ENCODE results near the gene FLOT1. TPM values are rescaled to one million over a fixed set of nuclear protein-coding genes. Genes with fewer than 3 reads are reported as not detected.
A peak's percentile ranks its signal among the peaks of the same experiment; 100 is the strongest.

The FLOT1 gene
- total RNA-seq, 2 experiments from 2014 or later: 31.6 TPM

DNA sequence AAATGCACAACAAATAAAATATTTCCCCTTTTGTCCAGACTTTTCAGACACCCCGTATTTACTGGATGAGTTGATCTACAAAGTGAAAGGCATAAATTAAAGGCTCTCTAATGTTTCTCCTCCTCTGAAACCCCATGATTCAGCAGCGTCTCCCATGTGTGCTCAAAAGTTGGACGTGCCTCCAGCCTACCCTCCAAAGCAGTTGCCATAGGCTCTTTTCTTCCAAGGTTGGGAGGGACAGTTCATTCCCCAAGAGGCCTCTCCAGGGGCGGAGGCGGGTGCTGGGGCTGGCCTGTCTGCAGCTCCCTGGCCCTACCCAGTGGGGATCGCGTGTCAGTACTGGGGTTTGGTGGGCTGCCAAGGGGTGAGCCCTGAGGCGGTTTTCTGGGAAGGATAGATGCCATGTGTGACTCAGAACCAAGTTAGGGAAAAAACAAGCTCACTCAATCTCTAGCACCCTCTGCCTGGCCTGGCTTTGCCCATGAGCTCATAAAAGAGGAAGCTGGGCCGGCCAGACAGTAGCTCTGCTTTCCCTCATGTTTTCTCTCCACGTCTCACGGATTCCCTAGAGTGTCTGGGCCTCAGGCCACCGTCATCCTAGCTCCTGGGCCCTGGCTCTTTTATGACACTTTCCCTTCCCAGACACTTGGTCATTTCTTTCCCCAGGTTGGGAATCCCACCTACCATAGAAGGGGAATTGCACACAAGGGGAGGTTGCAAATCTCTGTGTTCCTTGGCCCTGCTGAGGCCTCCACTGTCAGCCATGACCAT lies 9.9 kb upstream of the FLOT1 start:
- TF ChIP-seq, protein P1, sequence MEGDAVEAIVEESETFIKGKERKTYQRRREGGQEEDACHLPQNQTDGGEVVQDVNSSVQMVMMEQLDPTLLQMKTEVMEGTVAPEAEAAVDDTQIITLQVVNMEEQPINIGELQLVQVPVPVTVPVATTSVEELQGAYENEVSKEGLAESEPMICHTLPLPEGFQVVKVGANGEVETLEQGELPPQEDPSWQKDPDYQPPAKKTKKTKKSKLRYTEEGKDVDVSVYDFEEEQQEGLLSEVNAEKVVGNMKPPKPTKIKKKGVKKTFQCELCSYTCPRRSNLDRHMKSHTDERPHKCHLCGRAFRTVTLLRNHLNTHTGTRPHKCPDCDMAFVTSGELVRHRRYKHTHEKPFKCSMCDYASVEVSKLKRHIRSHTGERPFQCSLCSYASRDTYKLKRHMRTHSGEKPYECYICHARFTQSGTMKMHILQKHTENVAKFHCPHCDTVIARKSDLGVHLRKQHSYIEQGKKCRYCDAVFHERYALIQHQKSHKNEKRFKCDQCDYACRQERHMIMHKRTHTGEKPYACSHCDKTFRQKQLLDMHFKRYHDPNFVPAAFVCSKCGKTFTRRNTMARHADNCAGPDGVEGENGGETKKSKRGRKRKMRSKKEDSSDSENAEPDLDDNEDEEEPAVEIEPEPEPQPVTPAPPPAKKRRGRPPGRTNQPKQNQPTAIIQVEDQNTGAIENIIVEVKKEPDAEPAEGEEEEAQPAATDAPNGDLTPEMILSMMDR (IDR thresholded peaks at IDR 0.05): no peak
- DNase-seq (peak in 2 of 14 experiments; percentile 61 to 73), ATAC-seq (ENCODE audit: poor library complexity) (no peak)
- H3K27me3 ChIP-seq (ENCODE audit: control insufficient read depth in 1 of 2, insufficient read depth in 2 of 2, low read length in 2 of 2): no peaks in the 10 kb centered on the region
- no peaks in the 10 kb centered on the region for H3K36me3 ChIP-seq (ENCODE audit: insufficient read depth, low read length)
- intact Hi-C loops (cut with DNase I, micrococcal nuclease): no loop called here
- no peak overlapping the region for H3K27ac ChIP-seq (ENCODE audit: low read depth in 1 of 2, low read length in 2 of 2)
- H3K9me3 Mint-ChIP-seq: no peaks in the 10 kb centered on the region
- ChIA-PET CTCF (no interaction called here), POLR2A (interaction anchor here (1.0 kb wide), 1 partner anchor 8 kb away, joined by 4 read pairs; the partner anchor contains the start of gene IER3)
- H3K4me1 ChIP-seq (ENCODE audit: insufficient read depth, low read length): no peaks in the 10 kb centered on the region
- H3K36me3 Mint-ChIP-seq (ENCODE audit: low read depth): no peaks in the 10 kb centered on the region
- no peak overlapping the region for H3K27ac Mint-ChIP-seq
- no peak overlapping the region for H3K4me3 Mint-ChIP-seq
- peaks cover 15% of the 10 kb centered on the region for H3K4me1 Mint-ChIP-seq (ENCODE audit: low read depth)
- H3K4me3 ChIP-seq (ENCODE audit: low read length): no peak overlapping the region
- H3K9me3 ChIP-seq (ENCODE audit: control insufficient read depth in 1 of 2, insufficient read depth in 1 of 2, low read length in 2 of 2): no peaks in the 10 kb centered on the region
- H3K27me3 Mint-ChIP-seq: no peaks in the 10 kb centered on the region

DNA sequence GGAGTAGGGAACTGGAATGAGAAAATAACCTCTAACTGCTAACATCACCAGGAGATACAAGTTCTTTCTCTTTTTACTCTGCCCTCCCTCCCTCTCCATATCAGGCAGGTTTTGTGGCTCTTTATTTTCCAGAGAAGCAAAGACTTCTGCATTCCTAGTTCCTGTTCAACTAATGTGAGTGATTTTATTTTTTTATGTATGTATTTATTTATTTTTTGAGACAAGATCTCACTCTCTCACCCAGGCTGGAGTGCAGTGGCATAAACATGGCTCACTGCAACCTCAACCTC lies 7.8 kb upstream of the FLOT1 start:
- Mint-ChIP-seq H3K4me1 (ENCODE audit: low read depth) (peaks cover 15% of the 10 kb centered on the region), H3K4me3 (no peak overlapping the region), H3K36me3 (ENCODE audit: low read depth) (no peaks in the 10 kb centered on the region), H3K9me3 (no peaks in the 10 kb centered on the region), H3K27me3 (no peaks in the 10 kb centered on the region), H3K27ac (no peak overlapping the region)
- Histone ChIP-seq H3K27me3 (ENCODE audit: control insufficient read depth in 1 of 2, insufficient read depth in 2 of 2, low read length in 2 of 2) (no peaks in the 10 kb centered on the region), H3K36me3 (ENCODE audit: insufficient read depth, low read length) (no peaks in the 10 kb centered on the region), H3K4me3 (ENCODE audit: low read length) (no peak overlapping the region), H3K9me3 (ENCODE audit: control insufficient read depth in 1 of 2, insufficient read depth in 1 of 2, low read length in 2 of 2) (no peaks in the 10 kb centered on the region), H3K4me1 (ENCODE audit: insufficient read depth, low read length) (no peaks in the 10 kb centered on the region), H3K27ac (ENCODE audit: low read depth in 1 of 2, low read length in 2 of 2) (no peak overlapping the region)
- POLR2A ChIA-PET: no interaction called here
- ATAC-seq (ENCODE audit: poor library complexity) (no peak), DNase-seq (no peak)
- TF ChIP-seq, protein P1 (IDR thresholded peaks at IDR 0.05): no peak
- intact Hi-C loops (cut with DNase I, micrococcal nuclease): no loop called here
- CTCF ChIA-PET: no interaction called here

DNA sequence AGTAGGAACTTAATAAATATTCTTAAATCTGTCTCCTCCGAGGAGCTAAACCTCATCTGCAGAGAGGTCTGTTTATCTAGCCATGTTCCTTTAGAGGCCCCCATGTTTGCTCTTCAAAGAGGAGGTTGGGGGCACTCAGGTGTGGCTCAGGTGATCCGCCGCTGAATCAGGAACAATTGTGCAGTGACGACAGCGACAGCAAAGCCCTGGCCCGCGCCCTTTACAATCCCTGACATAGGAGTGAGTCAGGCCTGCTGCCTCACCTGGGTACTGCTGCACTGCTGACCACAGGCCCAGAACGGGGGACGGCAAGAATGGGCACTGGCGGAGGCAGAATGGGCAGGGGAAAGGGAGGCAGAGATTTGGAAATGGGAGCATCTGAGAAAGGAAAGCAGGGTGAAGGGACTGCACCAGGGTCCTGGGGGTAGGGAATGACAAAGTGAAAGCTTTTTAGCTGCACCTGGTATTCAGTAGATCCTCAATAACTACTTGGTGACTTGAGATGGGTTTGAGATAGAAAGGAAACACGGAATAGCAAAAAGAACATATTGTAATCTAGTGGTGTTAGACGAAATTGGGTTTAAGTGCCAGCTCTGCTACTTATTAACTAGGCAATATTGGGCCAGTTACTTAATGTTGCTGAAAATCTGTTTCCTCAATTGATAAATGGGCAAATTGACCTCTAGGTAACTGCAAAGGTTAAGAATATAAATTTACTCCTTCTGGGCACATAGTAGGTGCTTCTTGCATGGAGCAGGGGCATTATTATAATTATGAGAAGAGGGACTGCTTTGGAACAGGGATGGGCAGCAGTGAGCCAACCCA lies 7.3 kb upstream of the FLOT1 start:
- no peaks in the 10 kb centered on the region for H3K36me3 ChIP-seq (ENCODE audit: insufficient read depth, low read length)
- no peak overlapping the region for H3K27ac Mint-ChIP-seq
- no peak overlapping the region for H3K4me3 ChIP-seq (ENCODE audit: low read length)
- H3K4me1 Mint-ChIP-seq (ENCODE audit: low read depth): peaks cover 19% of the 10 kb centered on the region
- peaks cover 2% of the 10 kb centered on the region for H3K4me1 ChIP-seq (ENCODE audit: insufficient read depth, low read length)
- ATAC-seq (ENCODE audit: poor library complexity) (no peak), DNase-seq (no peak)
- H3K27ac ChIP-seq (ENCODE audit: low read depth in 1 of 2, low read length in 2 of 2): no peak overlapping the region
- no peaks in the 10 kb centered on the region for H3K9me3 ChIP-seq (ENCODE audit: control insufficient read depth in 1 of 2, insufficient read depth in 1 of 2, low read length in 2 of 2)
- no peaks in the 10 kb centered on the region for H3K27me3 ChIP-seq (ENCODE audit: control insufficient read depth in 1 of 2, insufficient read depth in 2 of 2, low read length in 2 of 2)
- no peaks in the 10 kb centered on the region for H3K9me3 Mint-ChIP-seq
- TF ChIP-seq, protein P1 (IDR thresholded peaks at IDR 0.05): no peak
- no peaks in the 10 kb centered on the region for H3K36me3 Mint-ChIP-seq (ENCODE audit: low read depth)
- POLR2A ChIA-PET: interaction anchor here (0.7 kb wide), 1 partner anchor 11 kb away, joined by 3 read pairs; no protein-coding TSS in a partner anchor
- no peak overlapping the region for H3K4me3 Mint-ChIP-seq
- H3K27me3 Mint-ChIP-seq: no peaks in the 10 kb centered on the region
- CTCF ChIA-PET: no interaction called here
- intact Hi-C loops (cut with DNase I, micrococcal nuclease): loop anchor here in 1 of 2 experiments (10.0 kb wide), 1 partner anchor 335 kb away; no protein-coding TSS in a partner anchor

Measured in CD4-positive, alpha-beta T cell (primary cell).